HG03095 (cell line): Measurements from ENCODE around the gene RELN.

Experiments used
- ATAC-seq: cut with Tn5 transposase; IDR thresholded peaks from one replicate; pipeline ENCODE4 v1.9.1; 2021; ENCODE audit warnings: moderate library complexity; ENCODE audit not compliant: unreplicated experiment

The RELN gene

DNA sequence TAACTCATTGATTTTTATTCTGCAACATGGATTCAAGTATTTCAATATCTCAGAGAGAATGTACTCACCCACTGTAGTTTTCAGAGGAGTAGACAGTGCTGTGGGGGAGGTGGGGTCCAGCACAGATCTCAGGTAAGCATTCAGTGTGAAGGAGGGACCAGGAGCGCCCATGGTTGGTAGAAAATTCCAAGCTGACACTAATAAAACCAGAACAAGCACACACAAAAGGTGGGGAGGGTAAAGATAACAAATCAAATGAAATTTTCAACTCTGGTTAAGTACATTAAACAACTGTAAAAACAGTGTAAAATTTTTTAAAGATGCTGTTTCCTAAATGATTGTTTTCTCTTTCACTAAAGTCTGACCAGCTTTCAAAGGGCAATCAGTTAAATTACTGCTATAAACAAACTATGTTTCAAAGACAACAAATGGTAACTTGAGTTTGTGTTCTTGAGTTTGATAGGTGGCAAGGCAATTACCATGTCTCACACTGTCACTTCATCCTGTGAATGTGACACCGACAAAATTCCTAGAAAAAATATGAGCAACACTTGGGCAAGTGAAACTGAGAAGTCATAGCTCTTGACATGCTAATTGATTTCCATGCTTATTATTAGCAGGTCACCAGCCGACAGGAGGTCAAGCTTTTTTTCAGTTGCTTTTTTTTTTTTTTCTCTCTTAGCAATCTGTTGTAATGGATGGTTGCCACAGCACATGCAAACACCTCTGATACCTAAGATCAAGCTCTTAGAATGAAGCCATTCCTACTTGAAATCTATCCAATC, 337.7 kb downstream of the RELN start:
- ATAC-seq: no peak

DNA sequence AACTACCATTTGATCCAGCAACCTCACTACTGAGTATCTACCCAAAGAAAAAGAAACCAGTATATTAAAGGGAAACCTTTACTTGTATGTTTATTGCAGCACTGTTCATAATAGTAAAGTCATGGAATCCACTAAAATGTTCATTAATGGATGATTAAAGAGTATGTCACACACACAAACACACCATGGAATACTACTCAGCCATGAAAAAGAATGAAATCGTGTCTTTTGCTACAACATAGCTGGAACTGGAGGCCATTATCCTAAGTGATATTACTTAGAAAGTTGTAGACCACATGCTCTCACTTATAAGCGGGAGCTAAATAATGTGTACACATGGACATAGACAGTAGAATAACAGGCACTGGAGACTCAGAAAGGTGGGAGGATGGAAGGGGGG, 340.4 kb downstream of the RELN start:
- no peak for ATAC-seq

DNA sequence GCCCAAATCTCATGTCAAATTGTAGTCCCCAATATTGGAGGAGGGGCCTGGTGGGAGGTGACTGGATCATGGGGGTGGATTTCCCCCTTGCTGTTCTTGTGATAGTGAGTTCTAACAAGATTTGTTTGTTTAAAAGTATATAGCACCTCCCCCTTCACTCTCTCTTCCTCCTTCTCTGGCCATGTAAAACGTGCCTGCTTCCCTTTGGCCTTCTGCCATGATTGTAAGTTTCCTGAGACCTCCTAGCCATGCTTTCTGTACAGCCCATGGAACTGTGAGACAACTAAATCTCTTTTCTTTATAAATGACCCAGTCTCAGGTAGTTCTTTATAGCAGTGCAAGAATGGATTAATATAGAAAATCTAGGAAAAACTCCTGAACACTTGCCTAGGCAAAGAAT, 341.3 kb downstream of the RELN start:
- ATAC-seq: no peak

DNA sequence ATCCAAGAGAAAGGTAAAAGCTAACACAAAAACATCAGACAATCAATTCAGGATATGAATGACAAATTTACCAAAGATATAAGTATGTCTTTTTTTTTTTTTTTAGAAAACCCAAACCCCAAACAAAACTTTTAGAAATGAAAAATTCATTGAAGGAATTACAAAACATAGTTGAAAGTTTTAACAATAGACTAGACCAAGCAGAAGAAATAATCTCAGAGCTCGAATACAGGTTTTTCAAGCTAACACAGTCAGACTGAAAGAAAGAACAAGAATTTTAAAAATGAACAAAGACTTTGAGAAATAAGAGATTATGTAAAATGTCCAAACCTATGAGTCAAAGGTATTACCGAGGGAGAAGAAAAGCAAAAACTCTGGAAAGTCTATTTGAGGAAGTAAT, 345.1 kb downstream of the RELN start:
- ATAC-seq: no peak

DNA sequence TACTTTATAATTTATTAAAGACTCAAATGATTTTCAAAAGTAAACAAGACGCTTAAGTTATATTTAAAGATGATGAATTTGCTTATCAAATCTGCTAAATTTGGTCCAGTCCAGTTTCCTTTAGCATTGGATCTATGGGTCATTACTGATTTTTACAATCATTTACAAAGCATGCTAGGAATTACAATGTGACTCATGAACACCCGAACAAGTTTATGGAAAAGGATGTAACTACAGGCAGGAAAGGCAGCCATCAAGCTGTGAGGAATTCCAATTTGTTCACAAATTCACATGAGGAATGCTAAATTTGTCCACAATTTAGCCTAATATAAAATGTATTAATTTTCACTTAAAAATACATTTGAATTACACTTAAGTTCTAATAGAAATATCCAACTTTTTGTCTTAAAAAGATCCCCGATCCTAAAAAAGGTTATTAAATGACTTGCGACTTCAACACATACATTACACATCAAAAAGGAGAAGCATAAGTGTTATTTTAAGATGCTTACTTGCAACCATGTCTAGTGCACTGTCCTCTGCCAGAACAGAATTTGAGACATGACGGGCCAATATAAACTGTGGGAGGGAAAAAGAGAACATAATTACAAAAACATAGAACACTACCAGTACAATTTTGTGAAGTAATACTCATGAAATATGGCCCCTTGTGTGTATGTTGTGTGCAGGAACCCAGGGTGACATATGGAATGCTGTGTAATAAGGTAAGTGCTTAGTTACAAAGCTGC, 349.3 kb downstream of the RELN start:
- no peak for ATAC-seq

DNA sequence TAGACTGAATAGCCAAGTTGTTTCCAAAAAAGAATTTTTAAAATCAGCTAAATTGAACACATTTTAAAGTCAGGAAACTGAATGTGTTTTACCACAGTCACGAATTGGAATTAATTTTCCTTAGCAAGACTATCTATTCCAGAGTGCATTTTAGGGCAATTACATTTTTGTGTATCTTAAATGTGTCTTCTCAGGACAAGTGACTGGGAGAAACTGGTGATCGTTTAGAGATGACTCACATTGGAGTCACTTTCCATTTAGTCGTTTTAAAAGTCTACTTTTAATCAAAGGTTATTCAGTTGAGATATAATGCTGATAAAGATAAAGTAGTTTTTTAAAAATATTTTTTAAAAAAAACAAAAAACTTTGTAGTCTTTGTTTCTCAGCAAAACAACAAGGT, 351.7 kb downstream of the RELN start:
- ATAC-seq: no peak

DNA sequence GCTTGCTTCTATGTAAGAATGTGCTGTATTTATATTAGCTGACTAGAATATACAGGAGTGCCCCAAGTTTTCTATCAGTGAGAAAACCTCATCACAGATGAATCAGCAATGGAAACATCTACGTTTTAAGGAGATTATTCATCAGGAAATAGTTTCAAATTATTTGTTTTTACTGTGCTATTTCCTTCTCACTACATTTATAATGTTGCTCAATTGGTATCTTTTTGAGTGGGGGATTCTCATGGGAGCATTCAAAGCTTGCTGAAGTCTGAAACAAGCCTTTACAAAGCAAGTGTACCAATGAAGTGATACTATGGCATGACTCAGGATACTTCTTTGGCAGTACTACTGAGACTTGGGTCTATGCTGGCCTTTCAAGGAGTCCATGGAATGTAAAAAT, 352.4 kb downstream of the RELN start:
- no peak for ATAC-seq

DNA sequence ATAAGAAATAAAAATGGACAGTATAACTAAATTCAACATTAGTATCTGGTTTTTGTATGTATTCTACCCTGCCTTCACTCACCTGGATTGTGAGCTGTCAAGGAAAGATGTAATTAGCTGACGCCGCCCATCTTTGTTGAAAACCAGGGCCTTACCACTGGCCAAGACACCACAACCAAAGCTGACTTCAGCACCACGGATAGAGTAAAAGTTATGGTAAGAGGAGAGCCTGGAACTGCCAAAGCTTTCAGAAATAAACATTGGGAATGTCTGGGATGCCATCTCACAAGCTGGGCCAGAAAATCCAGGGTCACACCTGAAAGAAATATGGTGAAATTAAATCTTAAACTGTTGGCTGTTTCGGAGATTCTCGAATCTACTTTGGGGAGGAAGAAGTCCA, 353.3 kb downstream of the RELN start:
- ATAC-seq: no peak

DNA sequence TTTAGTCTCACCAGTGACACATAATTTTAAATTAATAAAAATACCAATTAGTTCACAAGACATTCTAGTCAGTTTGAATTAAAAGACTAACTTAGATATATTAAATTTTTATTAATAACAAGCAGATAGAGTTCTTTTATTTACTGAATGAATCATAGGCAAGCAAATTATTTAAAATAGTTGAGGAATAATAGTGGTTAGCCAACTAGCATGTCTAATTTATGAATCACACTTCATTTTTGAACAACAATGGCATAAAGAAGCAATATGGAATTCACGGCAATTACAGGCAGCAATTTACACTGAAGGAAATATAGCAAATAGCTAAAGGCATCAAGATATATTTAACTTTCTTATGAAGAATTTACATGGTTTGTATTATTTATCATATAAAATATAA, 356.5 kb downstream of the RELN start:
- ATAC-seq: no peak

DNA sequence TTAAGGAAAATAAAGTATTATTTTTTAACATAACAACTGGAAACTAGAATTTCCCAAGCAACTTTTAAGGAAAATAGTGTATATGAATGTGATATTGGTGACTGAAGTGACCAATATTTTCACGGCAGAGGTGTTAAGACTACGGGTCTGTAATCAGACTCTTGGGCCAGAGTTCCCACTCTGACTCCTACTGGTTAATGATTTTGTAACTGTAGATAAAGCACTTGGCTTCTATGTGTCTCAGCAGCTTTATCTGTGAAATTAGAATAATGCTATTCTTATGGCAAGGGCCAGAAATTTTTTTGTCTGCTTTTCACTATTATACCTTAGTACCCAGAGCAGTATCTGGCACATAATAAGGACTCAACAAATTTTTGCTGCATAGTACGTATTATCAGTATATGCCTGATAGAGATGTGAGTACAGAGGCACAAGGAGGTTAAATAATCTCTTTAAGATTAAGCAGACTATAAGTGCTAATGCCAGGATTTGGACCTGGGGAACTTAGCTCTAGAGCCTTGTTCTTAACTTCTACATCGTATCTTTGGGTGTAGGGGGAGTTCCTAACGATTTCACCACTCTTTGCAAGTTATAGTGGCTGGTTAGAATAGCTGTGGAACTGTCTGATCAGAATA, 357.3 kb downstream of the RELN start:
- no peak for ATAC-seq

DNA sequence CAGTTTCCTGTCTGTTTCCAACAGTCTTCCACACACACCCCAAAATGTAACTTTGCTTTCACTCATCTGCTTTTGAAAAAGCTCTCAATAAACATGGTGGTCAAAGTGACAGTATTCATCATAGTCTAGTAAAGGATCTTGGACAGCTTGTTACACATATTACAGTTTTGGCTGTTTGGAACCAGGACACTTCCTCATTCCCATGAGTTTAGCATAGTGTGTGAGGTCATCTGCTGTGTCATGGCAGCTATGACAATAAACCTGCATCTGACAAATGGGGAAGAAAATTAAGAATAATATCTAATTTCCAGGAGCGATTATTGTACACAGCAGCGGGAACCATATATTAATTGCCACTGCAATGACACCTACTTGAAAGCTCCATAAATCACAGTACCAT, 359.1 kb downstream of the RELN start:
- no peak for ATAC-seq

DNA sequence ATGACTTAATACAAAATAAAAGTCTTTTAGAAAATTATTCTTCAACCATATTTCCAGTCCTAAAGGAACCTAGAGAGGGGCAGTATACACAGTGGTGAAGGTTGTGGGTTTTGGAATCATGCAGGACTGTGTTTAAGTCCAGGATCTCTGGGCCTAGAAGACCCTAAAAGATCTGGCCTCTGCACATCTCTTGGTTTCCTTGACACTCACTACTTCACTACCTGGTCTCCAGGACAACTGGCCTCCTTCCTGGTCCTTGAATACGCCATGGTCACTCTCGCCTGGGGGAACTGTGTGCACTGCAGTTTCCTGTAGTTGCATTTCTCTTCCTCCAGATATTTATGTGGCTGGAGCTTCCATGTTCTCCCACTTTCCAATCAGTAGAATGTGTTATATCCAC, 360.7 kb downstream of the RELN start:
- no peak for ATAC-seq

DNA sequence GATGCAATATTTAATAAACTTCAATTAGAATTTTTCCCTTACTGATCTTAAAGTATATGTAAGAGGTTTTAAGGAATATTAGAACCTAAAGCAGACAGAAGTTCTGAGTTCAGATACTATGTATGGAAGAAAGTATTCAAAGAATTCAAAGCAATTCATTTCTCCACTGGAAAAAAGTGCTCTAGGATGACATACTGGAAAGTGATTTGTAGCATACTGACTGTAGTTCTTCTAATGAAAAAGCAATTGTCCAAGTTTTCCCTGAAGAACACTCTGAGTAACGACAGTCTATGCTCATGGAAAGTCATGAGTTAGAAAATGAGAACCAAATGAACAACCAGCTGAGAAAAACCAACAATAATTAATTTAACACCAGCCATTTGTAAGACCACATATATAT, 362.7 kb downstream of the RELN start:
- no peak for ATAC-seq

DNA sequence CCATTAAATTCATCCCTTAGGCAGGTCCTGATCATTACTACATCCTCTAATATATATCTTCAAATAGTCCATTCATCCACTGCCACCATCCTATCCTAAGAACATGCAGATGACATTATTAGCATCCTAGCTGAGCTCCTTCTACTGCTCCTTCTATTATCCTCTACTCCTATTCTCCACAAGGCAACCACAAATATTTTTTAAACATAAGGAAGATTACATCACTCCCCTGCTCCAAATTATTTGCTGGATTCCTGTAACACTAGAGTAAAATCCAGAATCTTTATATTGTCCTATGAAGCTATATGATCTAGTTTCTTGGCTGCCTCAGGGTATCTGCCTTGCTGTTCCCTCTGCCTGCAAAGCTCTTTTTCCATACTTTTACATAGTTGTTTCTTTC, 367.2 kb downstream of the RELN start:
- no peak for ATAC-seq

DNA sequence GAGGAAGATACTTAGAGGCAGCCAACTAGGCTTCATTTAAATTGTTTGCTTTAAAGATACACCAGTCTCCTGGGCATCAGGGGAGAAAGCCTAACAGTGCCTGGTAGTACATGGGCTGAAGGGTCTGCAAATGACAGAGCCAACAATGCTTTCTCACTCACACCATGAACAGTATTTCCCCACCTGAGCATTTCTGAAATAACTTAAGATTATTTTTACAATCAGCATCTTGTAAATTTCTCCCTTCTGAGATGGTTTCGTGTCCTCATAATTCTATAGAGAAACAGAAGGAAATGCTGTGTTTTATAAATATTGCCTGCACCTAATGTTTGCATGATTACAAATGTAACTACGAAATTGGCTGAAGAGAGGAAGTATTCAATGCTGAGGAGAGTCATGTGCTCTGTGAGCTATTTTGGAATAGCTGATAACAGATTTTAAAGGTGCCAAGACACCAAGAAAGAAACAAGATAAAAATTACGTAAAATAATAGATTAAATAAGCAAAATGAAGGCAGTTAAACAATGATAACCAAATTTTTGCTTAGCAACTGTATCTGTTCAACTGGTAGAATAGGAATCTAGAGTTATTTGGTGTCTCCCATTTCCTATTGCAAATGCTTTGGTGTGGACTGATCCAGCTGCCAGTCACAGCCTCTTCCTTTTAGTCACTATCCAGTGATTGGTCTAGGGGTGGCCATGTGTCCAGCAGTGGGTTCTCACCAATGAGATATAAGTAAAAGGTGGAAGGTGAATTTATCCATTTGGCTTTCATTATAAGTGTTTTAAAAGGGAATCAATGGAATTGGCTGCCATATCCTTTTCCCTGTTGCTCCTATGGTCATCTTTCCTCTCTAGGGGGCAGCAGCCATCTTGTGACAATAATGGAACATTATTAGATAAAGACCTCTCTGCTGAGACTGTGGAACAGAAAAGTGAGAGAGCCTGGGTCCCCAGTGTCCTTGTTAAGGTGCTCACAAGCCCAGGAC, 375.5 kb downstream of the RELN start:
- no peak for ATAC-seq

DNA sequence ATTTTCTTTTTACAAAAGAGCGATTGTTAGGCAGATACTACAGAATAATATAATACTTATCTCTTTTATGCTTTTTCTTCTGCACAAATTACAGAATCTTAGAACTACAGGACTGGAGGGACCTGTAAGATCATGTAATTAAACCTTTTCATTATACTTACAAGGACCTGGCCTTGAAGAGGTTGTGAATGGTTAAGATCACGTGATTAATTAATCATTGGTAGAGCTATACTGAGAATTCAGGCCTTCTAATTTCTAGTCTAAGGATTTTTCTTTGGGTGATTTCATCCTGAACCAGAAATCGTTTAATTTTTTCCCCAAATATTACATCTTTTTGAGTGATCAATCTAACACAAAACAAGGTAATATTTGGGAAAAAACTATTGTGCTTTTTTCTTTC, 379.7 kb downstream of the RELN start:
- no peak for ATAC-seq

DNA sequence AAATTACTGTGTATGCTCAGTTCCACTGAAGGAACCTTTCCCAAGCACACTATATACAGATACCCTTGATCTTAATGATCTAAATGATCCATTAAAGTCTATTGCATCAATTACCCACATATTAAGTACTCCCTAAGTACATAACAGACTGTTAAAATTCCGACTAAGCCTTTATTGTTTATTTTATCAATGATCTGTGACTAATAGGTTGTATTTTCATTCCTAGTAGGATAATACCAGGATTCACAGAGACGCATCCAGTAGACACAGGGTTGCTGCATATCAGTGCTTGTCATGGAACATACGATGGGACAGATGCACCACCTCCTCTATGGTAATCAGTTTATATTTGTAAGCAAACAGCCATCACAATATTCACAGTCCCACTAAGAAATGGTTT, 383.8 kb downstream of the RELN start:
- no peak for ATAC-seq

DNA sequence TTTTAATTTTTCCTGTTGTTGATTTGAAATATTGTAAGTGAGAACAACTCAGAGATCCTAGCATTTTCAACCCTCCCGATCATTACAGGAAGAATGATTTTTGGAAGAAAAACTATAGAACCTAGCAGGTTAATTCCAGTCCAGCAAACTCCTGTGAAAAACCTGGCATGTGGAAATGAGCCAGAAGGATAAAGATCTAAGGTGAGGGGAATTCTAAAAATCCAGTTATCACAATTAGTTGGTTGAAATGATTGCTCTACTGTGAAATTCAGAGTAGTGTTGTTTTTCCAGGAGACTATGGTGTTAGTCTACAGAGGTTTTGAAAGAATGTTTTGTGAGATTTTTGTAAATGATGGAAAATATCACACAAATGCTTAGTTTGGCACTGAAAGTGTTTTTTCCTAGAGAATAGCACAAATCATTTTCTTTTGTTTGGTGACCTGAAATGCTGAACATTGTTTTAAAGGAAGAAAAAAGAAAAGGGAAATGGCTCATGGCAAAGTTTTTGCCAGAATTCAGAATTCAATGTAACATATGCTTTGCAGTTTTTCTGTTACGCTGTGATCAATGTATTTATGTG, 391.0 kb downstream of the RELN start:
- no peak for ATAC-seq

DNA sequence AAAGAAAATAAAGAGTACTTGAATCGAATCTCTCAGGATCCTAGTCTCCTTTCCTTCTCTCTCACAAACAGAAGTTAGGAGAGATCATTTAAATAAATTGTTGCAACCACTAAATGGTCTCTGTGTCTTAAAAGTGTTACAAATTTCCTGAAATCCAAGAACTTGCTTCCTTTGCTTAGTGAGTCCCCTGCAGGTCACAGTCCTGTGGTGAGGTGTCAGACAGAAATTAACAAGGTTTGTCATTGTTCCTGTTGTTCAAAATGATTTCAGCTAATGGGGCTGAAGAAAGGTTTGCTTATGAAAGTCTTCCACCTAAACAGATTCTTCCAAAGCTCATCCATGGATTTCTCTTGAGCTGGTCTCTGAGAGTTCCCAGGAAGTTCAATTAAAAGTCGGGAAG, 391.9 kb downstream of the RELN start:
- ATAC-seq: no peak

DNA sequence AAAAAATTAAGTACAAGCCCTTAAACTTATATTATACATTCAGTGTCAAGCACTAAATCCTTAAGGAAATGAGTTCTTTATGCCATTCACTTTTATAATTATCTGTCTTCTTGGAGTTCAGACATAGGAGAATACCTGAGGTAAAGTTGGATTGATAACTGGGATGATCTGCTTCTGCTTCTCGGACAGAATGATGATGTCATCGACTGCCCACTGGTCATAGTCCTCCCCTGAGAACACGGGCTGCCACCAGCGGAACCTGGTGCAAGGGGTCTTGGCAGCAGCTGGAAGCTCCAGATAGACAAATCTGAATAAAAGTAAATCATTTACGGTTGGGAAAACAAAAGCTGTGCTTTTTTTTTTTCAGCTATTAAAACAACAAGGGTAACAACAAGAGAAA, 395.3 kb downstream of the RELN start:
- no peak for ATAC-seq

DNA sequence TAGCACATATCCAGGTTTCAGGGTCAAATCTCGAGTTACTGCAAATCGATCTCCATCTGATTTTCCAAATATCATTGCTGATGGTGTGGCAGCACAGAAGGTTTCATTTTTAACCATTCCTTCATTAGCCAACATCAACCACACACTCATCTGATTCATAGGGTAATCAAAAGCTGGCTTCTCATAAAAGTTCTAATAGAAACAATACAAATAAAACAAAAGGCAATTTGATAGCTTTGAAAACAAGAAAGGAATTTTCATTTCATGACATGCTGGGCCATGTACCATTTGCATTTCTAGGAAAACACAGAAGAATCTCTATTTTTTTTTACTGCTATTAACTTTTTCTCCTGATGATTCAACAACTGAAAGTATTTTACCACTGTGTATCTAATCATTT, 395.8 kb downstream of the RELN start:
- no peak for ATAC-seq
